ENCODE results near the gene PTPRM. TPM values are rescaled to one million over a fixed set of nuclear protein-coding genes. Genes with fewer than 3 reads are reported as not detected.

Gene PTPRM
- total RNA-seq, 1 experiment from 2014 or later: 42.3 TPM

- H3K4me1 Mint-ChIP-seq (ENCODE audit: low read depth, unreplicated experiment): peaks cover 31% of the 10 kb centered on the region
- intact Hi-C loops (cut with micrococcal nuclease; ENCODE audit: unreplicated experiment): loop anchor here (2.0 to 10.0 kb wide), 2 partner anchors 187 to 481 kb away; no protein-coding TSS in a partner anchor
- BruUV-seq (replicated peaks): no TSS peak
Measured at GRCh38 chr18:7755753-7756475, 188.8 kb downstream of the PTPRM start.

GRCh38 chr18:7757175-7757574 is 190.1 kb downstream of the PTPRM start:
- H3K9me3 Mint-ChIP-seq (ENCODE audit: low read depth, unreplicated experiment): no peaks in the 10 kb centered on the region
- H3K36me3 Mint-ChIP-seq (ENCODE audit: insufficient read depth, unreplicated experiment): no peaks in the 10 kb centered on the region
- no peak overlapping the region for H3K4me3 Mint-ChIP-seq (ENCODE audit: low read depth, unreplicated experiment)
- H3K4me1 Mint-ChIP-seq (ENCODE audit: low read depth, unreplicated experiment): peaks cover 42% of the 10 kb centered on the region
- no TSS peak for BruUV-seq (replicated peaks)
- no peaks in the 10 kb centered on the region for H3K27me3 Mint-ChIP-seq (ENCODE audit: unreplicated experiment)
- intact Hi-C loops (cut with micrococcal nuclease; ENCODE audit: unreplicated experiment): loop anchor here (10.0 kb wide), 1 partner anchor 482 kb away; no protein-coding TSS in a partner anchor
- CTCF ChIA-PET: no interaction called here
- no peak overlapping the region for H3K27ac Mint-ChIP-seq (ENCODE audit: unreplicated experiment)
- DNase-seq: no peak
- TF ChIP-seq CTCF (IDR thresholded peaks at IDR 0.05; ENCODE audit: unreplicated experiment): no peak

More at GRCh38 chr18:7755753-7756475, 188.8 kb downstream of the PTPRM start:
- no peak for DNase-seq
- Mint-ChIP-seq H3K9me3 (ENCODE audit: low read depth, unreplicated experiment) (no peaks in the 10 kb centered on the region), H3K27ac (ENCODE audit: unreplicated experiment) (no peak overlapping the region), H3K36me3 (ENCODE audit: insufficient read depth, unreplicated experiment) (no peaks in the 10 kb centered on the region), H3K4me3 (ENCODE audit: low read depth, unreplicated experiment) (no peak overlapping the region), H3K27me3 (ENCODE audit: unreplicated experiment) (no peaks in the 10 kb centered on the region)
- CTCF ChIA-PET: interaction anchor here (0.6 to 1.3 kb wide), 2 partner anchors 86 to 483 kb away, joined by 3 read pairs; no protein-coding TSS in a partner anchor
- no peak for TF ChIP-seq CTCF (IDR thresholded peaks at IDR 0.05; ENCODE audit: unreplicated experiment)

GRCh38 chr18:7758764-7759163 is 191.6 kb downstream of the PTPRM start:
- H3K4me1 Mint-ChIP-seq (ENCODE audit: low read depth, unreplicated experiment): peaks cover 42% of the 10 kb centered on the region
- no peak for DNase-seq
- no peaks in the 10 kb centered on the region for H3K27me3 Mint-ChIP-seq (ENCODE audit: unreplicated experiment)
- no peak for TF ChIP-seq CTCF (IDR thresholded peaks at IDR 0.05; ENCODE audit: unreplicated experiment)
- BruUV-seq (replicated peaks): no TSS peak
- H3K9me3 Mint-ChIP-seq (ENCODE audit: low read depth, unreplicated experiment): no peaks in the 10 kb centered on the region
- H3K36me3 Mint-ChIP-seq (ENCODE audit: insufficient read depth, unreplicated experiment): no peaks in the 10 kb centered on the region
- H3K27ac Mint-ChIP-seq (ENCODE audit: unreplicated experiment): no peak overlapping the region
- H3K4me3 Mint-ChIP-seq (ENCODE audit: low read depth, unreplicated experiment): no peak overlapping the region
- intact Hi-C loops (cut with micrococcal nuclease; ENCODE audit: unreplicated experiment): loop anchor here (10.0 kb wide), 1 partner anchor 484 kb away; no protein-coding TSS in a partner anchor
- CTCF ChIA-PET: no interaction called here

GRCh38 chr18:7760967-7761948 is 194.1 kb downstream of the PTPRM start:
- H3K4me3 Mint-ChIP-seq (ENCODE audit: low read depth, unreplicated experiment): no peak overlapping the region
- no peak for TF ChIP-seq CTCF (IDR thresholded peaks at IDR 0.05; ENCODE audit: unreplicated experiment)
- BruUV-seq (replicated peaks): no TSS peak
- peaks cover 17% of the 10 kb centered on the region for H3K4me1 Mint-ChIP-seq (ENCODE audit: low read depth, unreplicated experiment)
- DNase-seq: no peak
- CTCF ChIA-PET: interaction anchor here (0.6 to 2.3 kb wide), 4 partner anchors 29 to 1426 kb away, joined by 3 to 7 read pairs (median 3); no protein-coding TSS in a partner anchor
- H3K27me3 Mint-ChIP-seq (ENCODE audit: unreplicated experiment): no peaks in the 10 kb centered on the region
- H3K36me3 Mint-ChIP-seq (ENCODE audit: insufficient read depth, unreplicated experiment): no peaks in the 10 kb centered on the region
- no peak overlapping the region for H3K27ac Mint-ChIP-seq (ENCODE audit: unreplicated experiment)
- H3K9me3 Mint-ChIP-seq (ENCODE audit: low read depth, unreplicated experiment): no peaks in the 10 kb centered on the region
- intact Hi-C loops (cut with micrococcal nuclease; ENCODE audit: unreplicated experiment): no loop called here

All from Calu3 (cell line).